Measurements from ENCODE around the gene DELE1.

DNA sequence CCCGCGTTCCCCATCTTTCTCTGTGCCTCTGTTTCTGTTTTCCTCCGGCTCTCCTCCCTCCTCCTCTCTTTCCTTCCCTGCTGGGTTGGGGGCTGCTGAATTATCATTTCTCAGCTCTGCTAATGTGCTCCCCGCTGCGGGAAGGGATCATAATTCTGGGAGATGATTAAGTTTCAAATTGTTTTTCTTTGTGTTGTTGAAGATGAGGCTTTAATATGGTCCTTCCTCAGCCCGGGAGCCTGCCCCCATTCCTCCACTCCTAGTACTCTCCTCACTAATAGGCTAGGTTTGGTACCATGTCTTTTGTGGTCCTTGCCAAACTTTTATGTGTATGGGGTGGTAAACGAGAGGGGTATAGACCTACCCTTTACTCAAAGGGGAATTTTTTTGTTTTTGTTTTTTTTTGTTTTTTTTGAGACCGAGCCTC lies 39.8 kb upstream of the DELE1 start:
- TF ChIP-seq, protein P1, sequence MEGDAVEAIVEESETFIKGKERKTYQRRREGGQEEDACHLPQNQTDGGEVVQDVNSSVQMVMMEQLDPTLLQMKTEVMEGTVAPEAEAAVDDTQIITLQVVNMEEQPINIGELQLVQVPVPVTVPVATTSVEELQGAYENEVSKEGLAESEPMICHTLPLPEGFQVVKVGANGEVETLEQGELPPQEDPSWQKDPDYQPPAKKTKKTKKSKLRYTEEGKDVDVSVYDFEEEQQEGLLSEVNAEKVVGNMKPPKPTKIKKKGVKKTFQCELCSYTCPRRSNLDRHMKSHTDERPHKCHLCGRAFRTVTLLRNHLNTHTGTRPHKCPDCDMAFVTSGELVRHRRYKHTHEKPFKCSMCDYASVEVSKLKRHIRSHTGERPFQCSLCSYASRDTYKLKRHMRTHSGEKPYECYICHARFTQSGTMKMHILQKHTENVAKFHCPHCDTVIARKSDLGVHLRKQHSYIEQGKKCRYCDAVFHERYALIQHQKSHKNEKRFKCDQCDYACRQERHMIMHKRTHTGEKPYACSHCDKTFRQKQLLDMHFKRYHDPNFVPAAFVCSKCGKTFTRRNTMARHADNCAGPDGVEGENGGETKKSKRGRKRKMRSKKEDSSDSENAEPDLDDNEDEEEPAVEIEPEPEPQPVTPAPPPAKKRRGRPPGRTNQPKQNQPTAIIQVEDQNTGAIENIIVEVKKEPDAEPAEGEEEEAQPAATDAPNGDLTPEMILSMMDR (conservative IDR thresholded peaks at IDR 0.05; ENCODE audit: low read length): no peak
- TF ChIP-seq EZH2phosphoT487 (IDR thresholded peaks at IDR 0.05; ENCODE audit: borderline replicate concordance): no peak
